ENCODE results near the gene CTIF.

CTIF gene

DNA sequence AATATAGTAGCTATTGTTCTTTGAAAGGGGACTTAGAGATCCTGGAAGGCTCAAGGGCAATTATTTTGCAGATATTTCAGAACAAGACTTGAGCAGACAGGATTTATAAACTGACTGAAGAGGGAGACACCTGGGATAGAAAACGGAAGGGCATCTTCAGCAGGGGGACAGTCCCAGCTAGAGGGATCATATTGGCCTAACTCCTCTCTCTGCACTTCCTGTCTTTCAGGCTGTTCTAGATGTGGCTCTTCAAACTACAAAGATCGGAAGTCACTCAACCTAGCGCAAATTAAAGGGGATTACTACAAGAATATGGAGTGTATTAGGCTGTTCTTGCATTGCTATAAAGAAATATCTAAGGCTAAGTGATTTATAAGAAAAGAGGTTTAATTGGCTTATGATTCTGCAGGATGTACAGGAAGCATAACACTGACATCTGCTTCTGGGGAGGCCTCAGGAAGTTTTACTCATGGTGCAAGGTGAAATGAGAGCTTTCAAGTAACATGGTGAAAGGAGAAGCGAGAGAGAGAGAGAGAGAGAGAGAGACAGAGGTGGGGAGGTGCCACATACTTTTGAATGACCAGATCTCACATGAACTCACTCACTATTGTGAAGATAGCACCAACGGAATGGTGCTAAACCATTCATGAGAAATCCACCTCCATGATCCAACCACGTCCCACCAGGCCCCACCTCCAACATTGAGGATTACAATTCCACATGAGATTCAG lies 5.3 kb upstream of the CTIF start:
- DNase-seq: no peak

- DNase-seq: no peak
These were observed 4.5 kb upstream of the CTIF start for GRCh38 chr18:48534364-48534763.

DNA sequence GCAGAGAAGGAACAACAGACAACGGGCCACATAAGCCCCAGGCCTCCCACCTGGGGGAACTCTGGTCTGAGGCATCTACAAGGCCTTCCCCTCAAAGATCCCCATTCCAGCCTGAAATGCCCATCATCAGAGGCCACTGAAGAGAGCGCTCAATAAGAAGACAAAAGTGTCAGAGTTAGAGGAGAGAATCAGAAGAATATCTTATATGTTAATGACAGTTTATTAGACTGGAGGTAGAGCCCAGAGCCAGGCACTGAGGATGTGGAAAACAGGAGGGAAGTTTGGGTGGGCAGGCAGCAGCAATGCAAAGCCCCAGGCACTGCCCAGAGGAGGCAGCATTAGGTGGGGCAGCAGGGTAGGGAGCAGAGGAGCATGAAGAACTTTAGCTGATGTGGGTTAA lies 2.9 kb upstream of the CTIF start:
- DNase-seq: no peak

DNA sequence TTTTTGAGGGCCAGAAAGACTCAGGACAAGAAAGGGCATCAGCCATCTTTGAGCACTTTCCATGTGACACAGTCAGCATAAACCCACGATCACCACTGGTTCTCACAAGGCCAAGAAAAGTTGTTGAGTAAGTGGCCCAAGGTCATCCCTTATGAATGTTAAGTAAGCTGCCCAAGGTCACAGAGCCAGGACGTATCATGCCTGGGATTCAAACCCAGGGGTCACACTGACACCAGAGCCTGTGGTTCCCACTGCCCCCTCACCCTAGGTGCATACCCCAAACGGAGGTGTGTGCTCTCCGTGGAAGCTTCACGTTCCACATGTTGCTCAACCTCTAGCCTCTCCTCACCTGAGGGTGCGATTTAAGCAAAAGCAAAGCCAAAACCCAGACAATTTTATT lies 2.3 kb upstream of the CTIF start:
- DNase-seq: no peak

DNA sequence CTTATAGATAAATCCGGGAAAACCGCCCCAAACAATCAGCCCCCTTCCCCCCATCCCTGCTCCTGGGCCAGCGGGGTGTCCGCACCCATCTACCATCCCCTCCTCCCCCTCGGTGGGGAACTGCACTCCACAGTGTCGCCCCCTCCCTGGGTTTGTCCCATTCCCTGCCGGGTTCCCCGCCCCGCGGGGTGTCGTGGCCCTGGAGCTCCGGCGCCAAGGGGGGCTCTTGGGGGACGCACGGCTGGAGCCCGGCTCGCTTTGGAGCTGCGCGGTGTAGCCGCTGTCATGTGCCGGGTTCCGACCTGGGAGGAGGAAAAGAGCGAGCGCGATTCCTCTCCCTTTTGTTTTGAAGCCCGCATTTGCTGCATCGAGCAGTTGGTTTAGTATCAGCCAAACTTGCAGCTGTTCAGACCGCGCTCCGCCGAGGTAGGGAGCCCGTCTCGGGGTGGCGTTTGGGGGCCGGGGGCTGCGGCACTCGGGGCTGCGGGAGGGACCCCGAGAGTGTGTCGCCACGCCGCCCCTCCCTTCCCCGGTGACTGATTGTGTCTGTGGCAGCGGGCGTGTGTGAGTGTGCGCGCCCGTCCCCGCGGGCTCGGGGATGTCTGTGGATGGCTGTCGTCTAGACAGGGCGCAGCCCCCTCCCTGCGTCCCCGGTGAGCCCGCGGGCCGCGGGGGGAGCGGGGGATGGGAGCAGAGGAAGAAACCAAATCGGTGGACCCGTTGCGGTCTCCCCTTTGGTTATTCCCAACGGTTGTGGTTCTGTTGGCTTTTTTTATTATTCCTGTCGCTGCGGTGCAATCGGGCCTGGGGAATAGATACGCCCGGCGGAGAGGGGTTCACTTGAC lies 797 bp downstream of the CTIF start:
- DNase-seq: peak; percentile 11 to 21

GRCh38 chr18:48540251-48541025 lies 1.6 kb downstream of the CTIF start:
- DNase-seq: peak; percentile 43 to 47

GRCh38 chr18:48541026-48541746 lies 2.4 kb downstream of the CTIF start:
- peak in 1 of 2 donors; percentile 39 for DNase-seq

- no peak for DNase-seq
These were observed 3.0 kb downstream of the CTIF start for GRCh38 chr18:48541747-48542400.

DNA sequence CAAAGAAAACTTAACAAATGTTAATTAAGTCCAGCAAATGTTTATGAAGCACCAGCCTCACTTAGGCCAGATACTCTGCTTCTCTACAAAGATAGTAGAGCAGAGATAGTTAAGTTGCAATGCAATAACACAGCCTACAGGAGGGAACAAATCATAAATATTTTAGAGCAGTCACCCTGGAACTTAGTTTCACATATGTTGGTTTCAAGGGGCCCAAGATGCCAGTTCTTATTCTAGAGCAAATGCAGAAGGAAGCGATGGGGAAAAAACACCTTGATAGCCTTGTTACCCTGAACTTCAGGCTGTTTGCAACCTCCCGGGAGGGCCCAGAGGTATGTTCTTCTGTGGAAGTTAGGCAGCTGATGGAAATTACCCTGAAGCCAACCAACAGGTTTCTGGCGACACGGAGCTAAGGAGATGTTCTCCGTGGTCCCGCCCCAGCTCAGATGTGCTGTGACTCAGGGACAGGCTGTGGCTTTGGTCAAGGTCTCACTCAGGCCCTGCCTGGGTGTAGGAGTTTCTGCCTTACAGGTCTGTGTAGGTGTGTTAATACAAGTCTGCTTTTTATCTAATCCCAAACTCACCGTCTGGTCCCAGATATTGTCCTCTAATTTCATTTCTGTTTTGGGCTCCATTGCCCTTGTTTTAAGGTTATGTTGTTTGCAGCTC lies 3.8 kb downstream of the CTIF start:
- DNase-seq: no peak

- no peak for DNase-seq
These were observed 4.4 kb downstream of the CTIF start for GRCh38 chr18:48543228-48543627.

- DNase-seq: no peak
These were observed 5.3 kb downstream of the CTIF start for GRCh38 chr18:48544116-48544515.

DNA sequence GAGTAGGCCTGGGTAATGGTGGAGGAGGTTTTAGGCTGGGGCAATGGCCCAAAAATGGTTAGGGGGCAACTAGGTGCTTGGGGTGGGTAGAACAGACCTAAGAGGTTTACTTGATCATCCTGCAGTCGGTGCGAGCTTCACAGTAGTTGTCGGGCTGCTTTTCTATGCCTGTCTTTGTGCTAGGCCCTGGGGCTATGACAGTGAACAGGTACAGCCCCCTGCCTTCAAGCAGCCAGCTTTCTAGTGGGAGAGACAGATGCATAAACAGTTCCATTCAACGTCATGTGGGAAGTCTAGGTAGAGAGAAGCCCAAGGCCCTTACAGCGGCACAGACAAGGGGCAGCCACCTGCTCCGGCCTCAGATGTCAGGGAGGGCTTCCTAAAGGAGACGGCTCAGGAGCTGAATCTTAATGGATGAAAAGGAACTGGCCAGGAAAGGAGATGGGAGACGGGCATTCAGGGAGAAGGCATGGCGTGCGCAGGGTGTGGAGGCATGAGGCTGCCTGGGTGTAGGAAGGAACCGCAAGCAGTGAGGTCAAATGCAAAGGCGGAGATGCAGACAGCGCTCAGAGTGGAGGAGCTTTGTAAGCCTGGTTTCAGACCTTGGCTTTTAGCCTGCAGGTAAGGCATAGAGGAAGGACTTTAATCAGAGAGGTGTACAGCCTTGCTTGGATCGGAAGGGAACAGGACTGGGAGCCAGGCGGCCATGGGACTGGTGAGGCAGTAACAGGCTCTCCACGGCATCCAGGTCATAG lies 6.0 kb downstream of the CTIF start:
- DNase-seq: no peak

DNA sequence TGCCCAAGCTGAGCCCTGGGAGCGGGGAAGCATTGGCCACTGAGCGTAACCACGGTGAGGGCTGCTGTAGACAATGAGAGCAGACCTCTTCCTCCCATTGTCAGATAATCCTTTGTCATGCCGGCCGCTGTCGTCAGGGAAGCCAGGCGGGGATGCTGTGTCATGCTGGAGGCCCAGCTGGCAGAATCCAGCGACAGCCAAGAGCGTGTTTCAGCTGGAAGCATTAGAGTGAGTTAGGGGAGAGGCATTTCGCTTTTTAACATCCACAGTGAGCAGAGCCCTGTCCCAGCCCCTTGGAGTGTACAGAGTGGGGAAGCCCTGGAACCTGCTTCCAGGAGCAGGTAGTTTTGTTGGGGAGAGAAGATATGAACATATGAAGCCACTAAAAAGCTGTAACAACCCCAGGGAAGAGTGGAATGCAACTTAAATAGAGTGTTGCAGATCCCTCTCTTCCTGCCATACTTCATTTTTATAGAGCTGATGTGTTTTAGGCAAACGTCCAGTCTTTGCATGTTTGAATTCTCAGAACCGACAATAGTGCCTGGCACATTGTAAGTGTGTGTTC lies 7.0 kb downstream of the CTIF start:
- peak in 1 of 2 donors; percentile 23 for DNase-seq

GRCh38 chr18:48546396-48546795 lies 7.6 kb downstream of the CTIF start:
- DNase-seq: no peak

DNA sequence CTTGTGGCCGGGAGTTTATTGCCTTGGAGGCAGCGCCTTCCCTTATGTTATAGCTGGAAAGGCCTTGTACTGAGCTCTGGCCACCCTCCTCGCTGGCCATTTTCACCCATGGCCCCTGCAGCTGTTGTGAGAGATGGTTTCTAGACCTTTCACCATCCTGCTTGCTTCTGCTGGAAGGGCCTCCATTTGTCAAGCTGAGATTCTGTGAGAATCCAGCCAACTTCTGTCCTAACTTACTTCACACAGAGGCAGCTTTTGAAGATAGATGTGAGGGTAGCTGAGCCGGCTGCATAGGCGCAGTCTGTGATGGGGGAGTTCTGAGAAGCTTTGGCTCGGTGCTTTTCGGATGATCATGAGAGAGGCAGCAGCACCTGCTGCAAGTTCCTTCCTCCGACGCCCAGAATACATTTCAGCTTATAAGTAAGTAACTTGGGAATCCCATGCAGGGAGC lies 8.7 kb downstream of the CTIF start:
- DNase-seq: no peak

DNA sequence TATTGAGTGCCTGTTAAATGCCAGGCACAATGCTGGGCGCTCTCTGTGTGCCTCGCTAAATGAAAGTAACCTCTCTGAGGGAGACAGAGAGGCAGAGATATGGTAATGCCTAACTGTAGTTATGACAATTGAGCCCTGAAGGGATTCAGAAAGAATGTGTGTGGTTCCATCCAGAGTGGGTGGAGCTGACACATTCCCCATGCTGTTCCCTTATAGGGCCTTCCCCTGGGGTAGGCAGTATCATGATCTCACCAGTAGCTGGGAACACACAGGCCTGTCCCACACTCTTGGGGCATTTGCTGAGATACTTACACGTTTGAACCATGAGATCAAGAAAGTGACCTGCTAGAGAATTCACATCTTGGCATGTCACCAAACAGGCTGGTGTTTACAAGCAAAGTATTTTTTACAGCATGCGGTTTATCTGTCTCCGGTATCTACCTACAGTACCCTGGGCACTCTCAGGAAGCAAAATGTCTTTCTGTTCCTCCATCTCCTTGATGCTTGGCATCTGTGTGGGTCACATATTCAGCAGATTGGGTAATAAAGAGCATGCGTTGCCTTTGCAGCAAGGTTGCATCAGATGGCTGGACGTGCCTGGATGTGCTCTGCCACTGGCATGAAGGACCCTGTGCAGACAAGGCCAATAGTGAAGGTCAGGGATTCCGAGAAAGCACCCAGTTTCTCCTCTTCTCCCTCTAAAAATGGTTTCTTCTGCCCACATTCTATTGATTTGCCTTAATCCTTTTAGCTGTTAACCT lies 9.4 kb downstream of the CTIF start:
- DNase-seq: no peak

GRCh38 chr18:48548921-48549320 lies 10.1 kb downstream of the CTIF start:
- no peak for DNase-seq

- no peak for DNase-seq
These were observed 11.4 kb downstream of the CTIF start for GRCh38 chr18:48550101-48550729.

DNA sequence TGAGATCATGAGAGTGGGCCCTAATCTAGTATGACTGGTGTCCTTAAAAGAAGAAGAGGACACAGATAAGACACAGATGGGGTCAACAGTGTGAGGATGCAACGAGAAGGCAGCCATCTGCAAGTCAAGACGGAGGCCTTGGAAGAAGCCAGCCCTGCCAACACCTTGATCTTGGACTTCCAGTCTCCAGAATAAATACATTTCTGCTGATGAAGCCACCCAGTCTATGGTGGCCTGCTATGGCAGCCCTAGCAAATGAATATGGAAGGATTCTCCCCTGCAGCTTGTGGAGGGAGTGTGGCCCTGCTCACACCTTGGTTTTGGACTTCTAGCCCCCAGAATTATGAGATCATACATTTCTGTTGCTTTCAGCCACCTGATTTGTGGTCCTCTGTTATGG lies 12.3 kb downstream of the CTIF start:
- no peak for DNase-seq

Data from CD4-positive, alpha-beta T cell treated with Interleukin-1 beta for 1 hour (primary cell).